A549 (cell line): ENCODE data around the gene EXOSC1.

ENCODE experiments used
- CBX2 ChIP-seq: fragments of 200-600 bp; sonication (generic); IDR thresholded peaks from 2 replicates; pipeline ENCODE4 v1.6.1; 2016; ENCODE audit warnings: low read depth, mild to moderate bottlenecking, borderline replicate concordance
- GATA3 ChIP-seq: IDR thresholded peaks from 2 replicates; pipeline ENCODE4 v1.6.1; 2012; ENCODE audit warnings: borderline replicate concordance
- RAD21 ChIP-seq, 2 experiments: fragments of >200 bp in 1 of 2; sonication (Bioruptor Twin) in 1 of 2; formaldehyde crosslinking in 1 of 2; IDR thresholded peaks in 1 of 2; conservative IDR thresholded peaks in 1 of 2; 2 replicates in 1 of 2; 3 replicates in 1 of 2; pipeline ENCODE4 v1.6.1; 2012 to 2018; ENCODE audit warnings: inconsistent platforms in 1 of 2
- SREBF2 ChIP-seq: fragments of 450-650 bp; IDR thresholded peaks from 2 replicates; pipeline ENCODE4 v1.6.1; 2014; ENCODE audit warnings: mild to moderate bottlenecking, moderate library complexity
- TF ChIP-seq, protein P1 (sequence below): fragments of 150-350 bp; IDR thresholded peaks from 2 replicates; pipeline ENCODE4 v1.6.1; 2014; ENCODE audit warnings: low read depth, mild to moderate bottlenecking, low read length
- TF ChIP-seq, protein P2 (sequence below): fragments of >200 bp; sonication (Bioruptor Twin); formaldehyde crosslinking; IDR thresholded peaks from 3 replicates; pipeline ENCODE4 v1.5.1; 2016

DNA sequence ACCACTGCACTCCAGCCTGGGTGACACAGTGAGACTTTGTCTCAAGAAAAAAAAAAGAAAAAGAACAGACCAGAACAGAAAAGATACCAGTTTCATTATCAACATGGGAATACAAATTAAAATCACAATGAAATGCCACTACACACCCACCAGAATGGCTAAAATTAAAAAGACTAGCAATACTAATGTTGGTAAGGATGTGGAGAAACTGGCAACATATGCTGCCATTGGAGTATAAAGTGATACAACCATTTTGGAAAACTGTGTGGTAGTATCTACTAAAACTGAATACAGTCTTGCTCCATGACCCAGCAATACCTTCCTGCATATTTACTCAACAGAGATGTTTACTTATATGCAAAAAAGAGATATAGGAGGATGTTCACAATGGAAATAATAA, 41.8 kb downstream of the EXOSC1 start:
- TF ChIP-seq RAD21 (conservative IDR thresholded peaks at IDR 0.05 in 1 of 2, IDR thresholded peaks at IDR 0.05 in 1 of 2), result no peak
- TF ChIP-seq, protein P1, sequence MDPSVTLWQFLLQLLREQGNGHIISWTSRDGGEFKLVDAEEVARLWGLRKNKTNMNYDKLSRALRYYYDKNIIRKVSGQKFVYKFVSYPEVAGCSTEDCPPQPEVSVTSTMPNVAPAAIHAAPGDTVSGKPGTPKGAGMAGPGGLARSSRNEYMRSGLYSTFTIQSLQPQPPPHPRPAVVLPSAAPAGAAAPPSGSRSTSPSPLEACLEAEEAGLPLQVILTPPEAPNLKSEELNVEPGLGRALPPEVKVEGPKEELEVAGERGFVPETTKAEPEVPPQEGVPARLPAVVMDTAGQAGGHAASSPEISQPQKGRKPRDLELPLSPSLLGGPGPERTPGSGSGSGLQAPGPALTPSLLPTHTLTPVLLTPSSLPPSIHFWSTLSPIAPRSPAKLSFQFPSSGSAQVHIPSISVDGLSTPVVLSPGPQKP, result no peak
- TF ChIP-seq, protein P2, sequence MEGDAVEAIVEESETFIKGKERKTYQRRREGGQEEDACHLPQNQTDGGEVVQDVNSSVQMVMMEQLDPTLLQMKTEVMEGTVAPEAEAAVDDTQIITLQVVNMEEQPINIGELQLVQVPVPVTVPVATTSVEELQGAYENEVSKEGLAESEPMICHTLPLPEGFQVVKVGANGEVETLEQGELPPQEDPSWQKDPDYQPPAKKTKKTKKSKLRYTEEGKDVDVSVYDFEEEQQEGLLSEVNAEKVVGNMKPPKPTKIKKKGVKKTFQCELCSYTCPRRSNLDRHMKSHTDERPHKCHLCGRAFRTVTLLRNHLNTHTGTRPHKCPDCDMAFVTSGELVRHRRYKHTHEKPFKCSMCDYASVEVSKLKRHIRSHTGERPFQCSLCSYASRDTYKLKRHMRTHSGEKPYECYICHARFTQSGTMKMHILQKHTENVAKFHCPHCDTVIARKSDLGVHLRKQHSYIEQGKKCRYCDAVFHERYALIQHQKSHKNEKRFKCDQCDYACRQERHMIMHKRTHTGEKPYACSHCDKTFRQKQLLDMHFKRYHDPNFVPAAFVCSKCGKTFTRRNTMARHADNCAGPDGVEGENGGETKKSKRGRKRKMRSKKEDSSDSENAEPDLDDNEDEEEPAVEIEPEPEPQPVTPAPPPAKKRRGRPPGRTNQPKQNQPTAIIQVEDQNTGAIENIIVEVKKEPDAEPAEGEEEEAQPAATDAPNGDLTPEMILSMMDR, result no peak
- no peak for TF ChIP-seq SREBF2
- no peak for TF ChIP-seq CBX2
- TF ChIP-seq GATA3, result no peak
